GM12878 (cell line): ENCODE data around the gene AGGF1. TPM values are rescaled to one million over a fixed set of nuclear protein-coding genes. Genes with fewer than 3 reads are reported as not detected.

Experiments
- ATAC-seq: fragments of 200-7000 bp; cut with Tn5 transposase; 3 replicates; pipeline ENCODE4 v1.9.1; 2020; ENCODE audit warnings: mild to moderate bottlenecking, moderate library complexity
- BruUV-seq: library from RNA; stranded (reverse); fragments of 400-500 nt; replicated peaks from 2 replicates; lab custom pipeline; 2021; lab: Mats Ljungman, UMichigan
- CTCF ChIA-PET: fragments of 300-600 bp; sonication (Branson Sonifier 250); formaldehyde crosslinking; extraction: SDS; loops from one replicate; lab custom pipeline; 2021; ENCODE audit warnings: inconsistent platforms; lab: Yijun Ruan, JAX
- POLR2A ChIA-PET: fragments of 350-600 bp; formaldehyde crosslinking; extraction: SDS; loops from one replicate; lab custom pipeline; 2021; ENCODE audit warnings: inconsistent platforms; lab: Charles Lee
- RAD21 ChIA-PET: fragments of 300-600 bp; sonication (Branson Sonifier 250); formaldehyde crosslinking; loops from one replicate; lab custom pipeline; 2023; ENCODE audit warnings: antibody characterized with exemption; ENCODE audit not compliant: unreplicated experiment; lab: Charles Lee
- SMC1A ChIA-PET: fragments of 300-600 bp; sonication (Branson Sonifier 250); formaldehyde crosslinking; loops from one replicate; lab custom pipeline; 2023; ENCODE audit not compliant: unreplicated experiment, uncharacterized antibody; lab: Charles Lee
- DNase-seq: peaks from one replicate; pipeline ENCODE4 v3.0.0-alpha.2; 2011; ENCODE audit warnings: low read depth, low spot score
- FAIRE-seq: peaks from 3 replicates; lab custom pipeline; 2011; peaks lifted over from hg19 to GRCh38; lab: Jason Lieb, UNC
- H2AFZ ChIP-seq: 2 replicates; pipeline ENCODE4 v1.6.0; 2011; ENCODE audit warnings: low read depth, low read length, control low read depth; ENCODE audit not compliant: control insufficient read depth
- H3K27ac ChIP-seq: 2 replicates; pipeline ENCODE4 v1.5.1; 2011; ENCODE audit warnings: control low read depth; ENCODE audit not compliant: control insufficient read depth, insufficient read depth
- H3K27me3 ChIP-seq, 2 experiments: replicated peaks in 1 of 2; 2 replicates each; pipeline versions ENCODE4 v1.6.0 to v1.6.1; 2011; ENCODE audit warnings: low read length in 1 of 2; ENCODE audit not compliant: control insufficient read depth in 2 of 2, insufficient read depth in 2 of 2
- H3K36me3 ChIP-seq, 2 experiments: 2 replicates each; pipeline ENCODE4 v1.5.1; 2011; ENCODE audit warnings: low read length in 1 of 2; ENCODE audit not compliant: control insufficient read depth in 2 of 2, insufficient read depth in 2 of 2
- H3K4me1 ChIP-seq: 2 replicates; pipeline ENCODE4 v1.6.1; 2011; ENCODE audit warnings: mild to moderate bottlenecking, low read length, moderate library complexity, mixed read lengths; ENCODE audit not compliant: control insufficient read depth, insufficient read depth
- H3K4me2 ChIP-seq: 2 replicates; pipeline ENCODE4 v1.6.0; 2011; ENCODE audit warnings: control low read depth; ENCODE audit not compliant: control insufficient read depth, insufficient read depth
- H3K4me3 ChIP-seq: fragments of 200-600 bp; sonication (generic); 2 replicates; pipeline ENCODE4 v1.5.1; 2016
- H3K79me2 ChIP-seq: 2 replicates; pipeline ENCODE4 v1.6.0; 2011; ENCODE audit warnings: low read length; ENCODE audit not compliant: control insufficient read depth, insufficient read depth
- H3K9ac ChIP-seq: 2 replicates; pipeline ENCODE4 v1.8.0; 2011; ENCODE audit warnings: low read length, control low read depth, mixed read lengths; ENCODE audit not compliant: control insufficient read depth, insufficient read depth
- H3K9me3 ChIP-seq: replicated peaks from 3 replicates; pipeline ENCODE4 v1.5.1; 2011; ENCODE audit warnings: mild to moderate bottlenecking, low read length; ENCODE audit not compliant: control insufficient read depth, insufficient read depth
- H4K20me1 ChIP-seq: 2 replicates; pipeline ENCODE4 v1.6.0; 2011; ENCODE audit not compliant: control insufficient read depth, insufficient read depth
- FOXK2 ChIP-seq: fragments of 450-650 bp; IDR thresholded peaks from 2 replicates; pipeline ENCODE4 v1.6.1; 2017; ENCODE audit warnings: mild to moderate bottlenecking, moderate library complexity
- SREBF2 ChIP-seq: IDR thresholded peaks from 2 replicates; pipeline ENCODE4 v1.6.1; 2012; ENCODE audit warnings: mild to moderate bottlenecking, low read length
- SUPT20H ChIP-seq: IDR thresholded peaks from 2 replicates; pipeline ENCODE4 v1.6.1; 2011; ENCODE audit warnings: low read depth, mild to moderate bottlenecking, low read length, moderate library complexity, borderline replicate concordance; ENCODE audit not compliant: control insufficient read depth
- TCF12 ChIP-seq: IDR thresholded peaks from 2 replicates; pipeline ENCODE4 v1.6.1; 2011; ENCODE audit warnings: low read depth, mild to moderate bottlenecking, low read length
- TCF7 ChIP-seq: IDR thresholded peaks from 2 replicates; pipeline ENCODE4 v1.6.1; 2014; ENCODE audit warnings: antibody characterized with exemption, borderline replicate concordance
- WGBS: methylation state at CpG from one replicate; pipeline ENCODE4 v1.1.6; 2016; ENCODE audit warnings: low lambda C conversion rate; ENCODE audit not compliant: insufficient replicate concordance, insufficient coverage; ENCODE audit errors: missing lambda C conversion rate; 5-methylcytosine and 5-hydroxymethylcytosine counted together
- in situ Hi-C: fragments of 300-500 bp; cut with MboI; formaldehyde crosslinking; loops from 9 replicates; pipeline ENCODE4 v1.14.3; 2018; ENCODE audit warnings: mixed read lengths
- intact Hi-C: fragments of 100-400 bp; cut with micrococcal nuclease; formaldehyde crosslinking; loops from one replicate; pipeline ENCODE4 v1.14.2; 2022; ENCODE audit not compliant: unreplicated experiment
- polyA plus RNA-seq, 11 experiments: library from polyadenylated mRNA; depleted of rRNA in 4 of 11; unstranded in 6 of 11; stranded (reverse) in 5 of 11; fragments of >200 nt; fragmentation: Nextera tagmentation in 4 of 11; fragmentation: Illumina TruSeq in 1 of 11; extraction: Ambion mirVana in 4 of 11; extraction: Trizol in 1 of 11; gene quantifications; 1 replicate in 1 of 11; 2 replicates in 10 of 11; pipeline versions ENCODE4 v1.2.1 to v1.2.3, GENCODE V29; 2011 to 2016; ENCODE audit warnings: inconsistent platforms in 2 of 11, missing spikeins in 2 of 11, low read depth in 1 of 11
- total RNA-seq, 4 experiments: library from RNA; depleted of rRNA in 3 of 4; stranded (reverse); fragments of >200 nt in 3 of 4; fragmentation: Illumina TruSeq in 1 of 4; extraction: Trizol in 1 of 4; gene quantifications; 2 replicates each; pipeline versions ENCODE4 v1.2.1 to v1.2.3, GENCODE V29; 2013 to 2021
- TF ChIP-seq, protein P1 (sequence below), 3 experiments: IDR thresholded peaks in 2 of 3; conservative IDR thresholded peaks in 1 of 3; 2 replicates each; pipeline ENCODE4 v1.5.1; 2011; ENCODE audit warnings: low read depth in 3 of 3, low read length in 3 of 3, mild to moderate bottlenecking in 3 of 3, control low read depth in 2 of 3, moderate library complexity in 2 of 3, inconsistent platforms in 1 of 3, mixed read lengths in 1 of 3; ENCODE audit not compliant: control insufficient read depth in 2 of 3, insufficient read depth in 1 of 3; ENCODE audit errors: extremely low read depth in 1 of 3

The AGGF1 gene
- total and polyA plus RNA-seq, 10 of the 15 experiments (the other 5 are each of a cell fraction or from before 2014, with no cell fraction given), result 7.3 to 43.4 (median 20.2) TPM

DNA sequence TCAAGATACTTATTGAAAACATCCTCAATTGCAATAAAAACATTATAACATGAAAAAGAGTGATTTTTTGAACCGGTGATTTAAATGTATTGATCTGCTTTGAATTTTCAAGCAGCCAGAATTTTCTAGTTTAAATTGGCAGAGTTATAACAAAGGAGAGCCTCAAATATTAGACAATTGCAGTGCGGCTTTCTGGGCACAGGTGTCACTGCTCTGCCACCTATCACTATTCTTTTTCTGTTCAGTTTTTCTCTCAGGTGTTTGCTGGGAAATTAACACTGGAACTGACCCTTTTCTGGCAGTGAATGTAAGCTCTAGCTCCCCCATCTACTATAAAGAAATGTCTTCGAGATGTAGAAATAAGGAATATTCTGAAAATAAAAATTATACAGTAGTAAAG is 33.8 kb downstream of the AGGF1 start:
- no peak overlapping the region for H2AFZ ChIP-seq
- no peak for DNase-seq
- WGBS, result 97% methylated on average over 3 of the region's 3 CpGs
- H3K4me1 ChIP-seq, result peaks cover 10% of the 10 kb centered on the region; the same call in 1 of the 2 replicates
- no peak for ATAC-seq
- H3K9me3 ChIP-seq, result no peaks in the 10 kb centered on the region; the same call in 2 of the 3 replicates
- intact Hi-C loops, result no loop called here
- no peaks in the 10 kb centered on the region for H3K27me3 ChIP-seq
- no peaks in the 10 kb centered on the region for H4K20me1 ChIP-seq
- H3K36me3 ChIP-seq, result peaks cover 0 to 18% of the 10 kb centered on the region in 2 experiments; a peak in 3 of 4 replicates
- CTCF ChIA-PET, result interaction anchor here (0.9 kb wide), 1 partner anchor 194 kb away, joined by 5 read pairs; no protein-coding TSS in a partner anchor
- POLR2A ChIA-PET, result no interaction called here
- SMC1A ChIA-PET, result interaction anchor here (1.2 kb wide), 1 partner anchor 46 kb away, joined by 3 read pairs; no protein-coding TSS in a partner anchor
- no peaks in the 10 kb centered on the region for H3K79me2 ChIP-seq
- in situ Hi-C loops, result no loop called here
- no peak overlapping the region for H3K4me3 ChIP-seq
- BruUV-seq, result no TSS peak
- no peak for TF ChIP-seq FOXK2
- no peak for TF ChIP-seq SREBF2
- TF ChIP-seq SUPT20H, result no peak
- no peak for TF ChIP-seq TCF12
- TF ChIP-seq TCF7, result no peak
- TF ChIP-seq, protein P1, sequence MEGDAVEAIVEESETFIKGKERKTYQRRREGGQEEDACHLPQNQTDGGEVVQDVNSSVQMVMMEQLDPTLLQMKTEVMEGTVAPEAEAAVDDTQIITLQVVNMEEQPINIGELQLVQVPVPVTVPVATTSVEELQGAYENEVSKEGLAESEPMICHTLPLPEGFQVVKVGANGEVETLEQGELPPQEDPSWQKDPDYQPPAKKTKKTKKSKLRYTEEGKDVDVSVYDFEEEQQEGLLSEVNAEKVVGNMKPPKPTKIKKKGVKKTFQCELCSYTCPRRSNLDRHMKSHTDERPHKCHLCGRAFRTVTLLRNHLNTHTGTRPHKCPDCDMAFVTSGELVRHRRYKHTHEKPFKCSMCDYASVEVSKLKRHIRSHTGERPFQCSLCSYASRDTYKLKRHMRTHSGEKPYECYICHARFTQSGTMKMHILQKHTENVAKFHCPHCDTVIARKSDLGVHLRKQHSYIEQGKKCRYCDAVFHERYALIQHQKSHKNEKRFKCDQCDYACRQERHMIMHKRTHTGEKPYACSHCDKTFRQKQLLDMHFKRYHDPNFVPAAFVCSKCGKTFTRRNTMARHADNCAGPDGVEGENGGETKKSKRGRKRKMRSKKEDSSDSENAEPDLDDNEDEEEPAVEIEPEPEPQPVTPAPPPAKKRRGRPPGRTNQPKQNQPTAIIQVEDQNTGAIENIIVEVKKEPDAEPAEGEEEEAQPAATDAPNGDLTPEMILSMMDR (IDR thresholded peaks at IDR 0.05 in 2 of 3, conservative IDR thresholded peaks at IDR 0.05 in 1 of 3; ENCODE audit: control insufficient read depth in 2 of 3, extremely low read depth in 1 of 3, insufficient read depth in 1 of 3, low read depth in 3 of 3, low read length in 3 of 3), result peak in 2 of 3 experiments; percentile 5 to 32; a peak in 2 of 6 replicates
- TF ChIP-seq, all 136 proteins: peak for 1
- Histone ChIP-seq H3K4me2 (no peak overlapping the region), H3K27ac (no peak overlapping the region), H3K9ac (no peak overlapping the region)
- RAD21 ChIA-PET, result no interaction called here
- no peak for FAIRE-seq
